ENCODE data around the gene TTC9. TPM values are rescaled to one million over a fixed set of nuclear protein-coding genes. Genes with fewer than 3 reads are reported as not detected.

TTC9 gene
- 1 to 10 TPM; 3.1 to 8.6 (median 6.2) TPM for total RNA-seq

DNA sequence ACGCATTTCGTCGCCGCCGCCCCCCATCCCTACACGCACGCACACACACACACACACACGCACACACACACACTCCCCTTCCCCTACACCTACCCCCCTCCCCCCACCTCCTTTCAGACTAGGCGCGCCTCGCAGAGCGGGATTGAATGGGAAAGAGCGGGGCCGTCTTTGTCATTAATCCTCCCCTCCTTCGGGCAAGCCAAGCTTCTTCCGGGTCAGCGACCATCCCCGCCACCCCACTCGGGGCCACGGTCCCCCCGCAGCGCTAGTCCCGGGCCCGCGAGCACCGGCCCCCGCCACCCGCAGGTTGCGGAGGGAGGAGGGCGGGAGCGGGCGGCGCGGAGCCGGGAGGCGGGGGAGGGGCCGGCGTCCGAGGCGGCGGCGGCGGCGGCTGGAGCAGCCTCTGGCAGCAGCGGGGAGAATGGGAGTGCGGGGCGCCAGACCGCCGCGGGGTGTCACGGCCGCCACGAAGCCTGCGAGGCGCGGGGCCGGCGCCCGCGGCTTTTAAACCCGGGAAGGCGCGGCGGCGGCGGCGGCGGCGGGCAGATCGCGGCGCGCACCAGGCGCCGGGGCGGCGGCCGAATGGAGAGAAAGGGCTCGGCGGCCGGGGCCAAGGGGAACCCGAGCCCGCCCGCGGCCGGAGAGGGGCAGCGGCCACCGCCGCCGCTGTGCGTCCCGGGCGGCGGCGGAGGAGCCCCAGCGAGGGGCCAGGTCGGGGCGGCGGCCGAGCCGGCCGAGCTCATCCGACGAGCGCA lies at the start of gene TTC9:
Gene TTC9, plus strand, starts transcription at position 369 of the 755 bp plus-strand sequence. Its CDS starts 214 bp downstream, at position 583.
- peak within 1 kb of the TSS; percentile 69 to 84 (median 78) for H3K4me3 ChIP-seq
- no peaks in the 10 kb centered on the region for H3K36me3 ChIP-seq
- ATAC-seq (ENCODE audit: low FRiP score in 2 of 2) (peak; percentile 49 to 83), DNase-seq (peak; percentile 25 to 92)
- TF ChIP-seq POLR2AphosphoS5 (IDR thresholded peaks at IDR 0.05) (no peak), POLR2A (IDR thresholded peaks at IDR 0.05) (no peak), EP300 (IDR thresholded peaks at IDR 0.05) (no peak)
- TF ChIP-seq, protein P1, sequence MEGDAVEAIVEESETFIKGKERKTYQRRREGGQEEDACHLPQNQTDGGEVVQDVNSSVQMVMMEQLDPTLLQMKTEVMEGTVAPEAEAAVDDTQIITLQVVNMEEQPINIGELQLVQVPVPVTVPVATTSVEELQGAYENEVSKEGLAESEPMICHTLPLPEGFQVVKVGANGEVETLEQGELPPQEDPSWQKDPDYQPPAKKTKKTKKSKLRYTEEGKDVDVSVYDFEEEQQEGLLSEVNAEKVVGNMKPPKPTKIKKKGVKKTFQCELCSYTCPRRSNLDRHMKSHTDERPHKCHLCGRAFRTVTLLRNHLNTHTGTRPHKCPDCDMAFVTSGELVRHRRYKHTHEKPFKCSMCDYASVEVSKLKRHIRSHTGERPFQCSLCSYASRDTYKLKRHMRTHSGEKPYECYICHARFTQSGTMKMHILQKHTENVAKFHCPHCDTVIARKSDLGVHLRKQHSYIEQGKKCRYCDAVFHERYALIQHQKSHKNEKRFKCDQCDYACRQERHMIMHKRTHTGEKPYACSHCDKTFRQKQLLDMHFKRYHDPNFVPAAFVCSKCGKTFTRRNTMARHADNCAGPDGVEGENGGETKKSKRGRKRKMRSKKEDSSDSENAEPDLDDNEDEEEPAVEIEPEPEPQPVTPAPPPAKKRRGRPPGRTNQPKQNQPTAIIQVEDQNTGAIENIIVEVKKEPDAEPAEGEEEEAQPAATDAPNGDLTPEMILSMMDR (IDR thresholded peaks at IDR 0.05), result no peak
- H3K27ac ChIP-seq, result peak within 1 kb of the TSS; percentile 57 to 79 (median 64)
- peaks cover 7 to 32% (median 13%) of the 10 kb centered on the region in 4 donors for H3K4me1 ChIP-seq
- H3K27me3 ChIP-seq, result peaks cover 0 to 12% (median 0%) of the 10 kb centered on the region in 4 donors
- H3K9me3 ChIP-seq, result no peaks in the 10 kb centered on the region
- 0% methylated on average over 15 to 42 of the region's 105 CpGs for WGBS, 2 donors

DNA sequence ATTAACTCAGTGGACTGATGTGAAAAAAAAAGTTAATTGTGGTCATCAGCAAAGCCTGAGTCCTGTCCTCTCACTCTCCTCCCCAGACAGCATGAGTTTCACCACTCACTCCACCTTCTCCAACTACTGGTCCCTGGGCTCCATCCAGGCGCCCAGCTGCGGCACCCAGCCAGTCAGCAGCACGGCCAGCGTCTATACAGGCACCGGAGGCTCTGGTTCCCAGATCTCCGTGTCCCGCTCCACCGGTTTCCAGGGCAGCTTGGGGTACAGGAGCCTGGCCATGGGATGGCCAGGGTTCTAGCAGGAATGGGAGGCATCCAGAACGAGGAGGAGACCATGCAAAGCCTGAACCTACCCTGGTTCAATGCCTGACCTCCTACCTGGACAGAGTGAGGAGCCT lies 47.3 kb upstream of the TTC9 start:
- WGBS, 2 donors, result 95 to 98% methylated on average over 9 of the region's 9 CpGs
- DNase-seq, result peak in 1 of 2 donors; percentile 52
- Histone ChIP-seq H3K4me1 (peaks cover 7 to 9% (median 8%) of the 10 kb centered on the region in 4 donors), H3K27ac (no peak overlapping the region), H3K36me3 (peaks cover 29 to 72% (median 49%) of the 10 kb centered on the region in 4 donors), H3K27me3 (no peaks in the 10 kb centered on the region), H3K4me3 (no peak overlapping the region), H3K9me3 (no peaks in the 10 kb centered on the region)
- no peak for TF ChIP-seq POLR2A (IDR thresholded peaks at IDR 0.05)
- TF ChIP-seq, protein P1 (IDR thresholded peaks at IDR 0.05), result no peak
- no peak for TF ChIP-seq POLR2AphosphoS5 (IDR thresholded peaks at IDR 0.05)
- no peak for TF ChIP-seq EP300 (IDR thresholded peaks at IDR 0.05)
- ATAC-seq (ENCODE audit: low FRiP score in 2 of 2), result no peak

DNA sequence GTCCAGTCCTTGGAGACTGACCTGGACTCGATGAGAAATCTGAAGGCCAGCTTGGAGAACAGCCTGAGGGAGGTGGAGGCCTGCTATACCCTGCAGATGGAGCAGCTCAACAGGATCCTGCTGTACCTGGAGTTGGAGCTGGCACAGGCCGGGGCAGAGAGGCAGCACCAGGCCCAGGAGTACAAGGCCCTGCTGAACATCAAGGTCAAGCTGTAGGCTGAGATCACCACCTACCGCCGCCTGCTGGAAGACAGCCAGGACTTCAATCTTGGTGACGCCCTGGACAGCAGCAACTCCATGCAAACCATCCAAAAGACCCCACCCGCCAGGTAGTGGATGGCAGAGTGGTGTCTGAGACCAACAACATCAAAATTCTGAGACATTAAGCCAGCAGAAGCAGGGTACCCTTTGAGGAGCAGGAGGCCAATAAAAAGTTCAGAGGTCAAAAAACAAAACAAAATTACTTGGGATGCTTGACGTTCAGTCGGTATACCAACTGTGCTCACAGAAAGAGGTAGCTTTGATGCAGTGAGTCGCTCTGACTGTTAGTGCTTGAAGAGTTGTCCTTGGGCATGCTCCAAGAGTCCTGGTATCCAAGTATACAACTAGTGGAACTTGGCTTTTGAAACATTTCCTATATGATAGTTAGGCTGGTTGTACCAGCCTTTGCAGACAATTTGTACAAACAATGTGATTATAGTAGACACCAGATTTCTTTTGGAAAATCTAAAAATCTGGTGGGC lies 46.1 kb upstream of the TTC9 start:
- no peak overlapping the region for H3K4me3 ChIP-seq
- peaks cover 12 to 15% (median 13%) of the 10 kb centered on the region in 4 donors for H3K4me1 ChIP-seq
- DNase-seq (peak in 1 of 2 donors; percentile 13), ATAC-seq (ENCODE audit: low FRiP score in 2 of 2) (no peak)
- no peaks in the 10 kb centered on the region for H3K27me3 ChIP-seq
- H3K27ac ChIP-seq, result no peak overlapping the region
- WGBS, 2 donors, result 92 to 94% methylated on average over 5 to 9 of the region's 9 CpGs
- H3K9me3 ChIP-seq, result no peaks in the 10 kb centered on the region
- peaks cover 19 to 61% (median 40%) of the 10 kb centered on the region in 4 donors for H3K36me3 ChIP-seq
- TF ChIP-seq POLR2AphosphoS5 (IDR thresholded peaks at IDR 0.05), result no peak
- no peak for TF ChIP-seq EP300 (IDR thresholded peaks at IDR 0.05)
- TF ChIP-seq, protein P1 (IDR thresholded peaks at IDR 0.05), result no peak
- TF ChIP-seq POLR2A (IDR thresholded peaks at IDR 0.05), result no peak

DNA sequence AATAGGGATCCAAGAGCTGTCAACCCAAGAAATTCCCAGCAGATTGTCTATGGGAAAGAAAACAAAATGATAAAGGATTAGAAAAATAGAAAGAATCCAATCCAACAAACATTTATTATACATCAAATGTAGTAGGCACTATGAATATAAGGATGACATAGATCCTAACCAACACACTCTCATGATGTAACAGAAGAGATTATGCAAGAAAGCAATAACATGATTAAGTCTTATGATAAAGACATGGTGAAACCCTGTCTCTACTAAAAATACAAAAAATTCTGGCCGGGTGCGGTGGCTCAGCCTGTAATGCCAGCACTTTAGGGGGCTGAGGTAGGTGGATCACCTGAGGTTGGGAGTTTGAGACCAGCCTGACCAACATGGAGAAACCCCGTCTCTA lies 44.0 kb upstream of the TTC9 start:
- Histone ChIP-seq H3K4me3 (no peak overlapping the region), H3K27ac (no peak overlapping the region), H3K36me3 (peaks cover 9 to 40% (median 28%) of the 10 kb centered on the region in 4 donors), H3K9me3 (no peaks in the 10 kb centered on the region), H3K27me3 (no peaks in the 10 kb centered on the region), H3K4me1 (peaks cover 17 to 23% (median 17%) of the 10 kb centered on the region in 4 donors)
- WGBS, 2 donors, result 81 to 87% methylated on average over 3 of the region's 3 CpGs
- ATAC-seq (ENCODE audit: low FRiP score in 2 of 2) (no peak), DNase-seq (no peak)
- TF ChIP-seq POLR2AphosphoS5 (IDR thresholded peaks at IDR 0.05), result no peak
- TF ChIP-seq POLR2A (IDR thresholded peaks at IDR 0.05), result no peak
- TF ChIP-seq EP300 (IDR thresholded peaks at IDR 0.05), result no peak
- TF ChIP-seq, protein P1 (IDR thresholded peaks at IDR 0.05), result no peak

Measured in upper lobe of left lung (tissue), 6 donors.